ENCODE results near the gene EHMT1. TPM values are rescaled to one million over a fixed set of nuclear protein-coding genes. Genes with fewer than 3 reads are reported as not detected.

The EHMT1 gene
- polyA plus RNA-seq, 1 donor: 78.7 TPM

- no peak for DNase-seq
Measured at GRCh38 chr9:137645211-137645610, 26.4 kb downstream of the EHMT1 start.

DNA sequence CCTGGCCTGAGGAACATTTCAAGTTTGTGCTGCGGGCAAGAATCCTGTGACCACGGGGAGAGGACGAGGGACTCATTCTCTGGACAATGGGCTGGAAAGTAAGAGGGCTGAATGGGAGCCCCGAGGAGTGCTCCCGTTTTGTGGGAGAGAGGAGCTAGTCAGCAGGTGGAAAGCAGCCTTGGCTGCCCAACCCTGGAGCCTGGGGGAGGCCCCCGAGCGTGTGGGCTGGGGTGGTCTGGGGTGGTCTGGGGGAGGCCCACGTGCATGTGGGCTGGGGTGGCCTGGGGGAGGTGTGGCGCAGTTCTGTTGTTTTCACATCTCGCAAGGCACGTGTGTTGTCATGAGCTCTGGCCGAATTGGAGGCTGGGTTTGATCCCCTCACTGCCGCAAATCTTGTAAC lies 27.5 kb downstream of the EHMT1 start:
- no peak for DNase-seq

GRCh38 chr9:137647096-137647714 lies 28.4 kb downstream of the EHMT1 start:
- no peak for DNase-seq

- no peak for DNase-seq
Measured at GRCh38 chr9:137648396-137648795, 29.6 kb downstream of the EHMT1 start.

DNA sequence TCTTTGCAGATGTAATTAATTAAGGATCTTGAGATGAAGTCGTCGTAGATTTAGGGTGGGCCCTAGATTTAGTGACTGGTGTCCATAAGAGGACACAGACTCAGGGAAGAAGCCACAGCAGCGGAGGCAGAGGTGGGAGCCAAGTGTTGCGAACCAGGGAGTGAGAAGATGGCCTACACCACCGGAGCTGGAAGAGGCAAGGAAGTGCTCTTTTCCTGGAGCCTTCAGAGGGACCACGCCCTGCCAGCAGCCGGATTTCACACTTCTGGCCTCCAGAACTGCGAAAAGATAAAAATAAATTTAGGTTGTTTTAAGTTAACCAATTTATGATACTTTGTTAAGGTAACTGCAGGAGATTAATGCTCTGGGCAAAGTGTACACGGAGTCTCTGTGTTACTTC lies 30.7 kb downstream of the EHMT1 start:
- no peak for DNase-seq

GRCh38 chr9:137650259-137650658 lies 31.5 kb downstream of the EHMT1 start:
- DNase-seq: no peak

- DNase-seq: no peak
Measured at GRCh38 chr9:137650779-137651178, 32.0 kb downstream of the EHMT1 start.

DNA sequence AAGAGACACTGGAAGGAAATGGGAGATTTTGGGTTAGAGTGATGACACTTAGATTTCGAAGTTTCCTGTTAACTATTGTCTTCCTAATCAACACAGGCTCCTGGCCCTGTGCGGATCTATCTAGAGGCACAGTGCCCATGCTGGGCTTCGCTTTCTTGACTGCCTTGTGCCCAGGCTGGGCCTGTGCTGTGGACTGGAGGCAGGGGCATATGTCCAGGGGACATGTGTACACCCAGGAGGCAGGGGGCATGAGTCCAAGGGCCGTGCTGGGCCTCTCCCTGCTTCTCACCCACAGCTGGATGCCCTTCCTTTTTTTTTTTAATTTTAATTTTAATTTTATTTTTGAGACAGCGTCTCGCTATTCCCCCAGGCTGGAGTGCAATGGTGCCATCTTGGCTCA lies 37.6 kb downstream of the EHMT1 start:
- DNase-seq: no peak

- no peak for DNase-seq
Measured at GRCh38 chr9:137657606-137658005, 38.8 kb downstream of the EHMT1 start.

DNA sequence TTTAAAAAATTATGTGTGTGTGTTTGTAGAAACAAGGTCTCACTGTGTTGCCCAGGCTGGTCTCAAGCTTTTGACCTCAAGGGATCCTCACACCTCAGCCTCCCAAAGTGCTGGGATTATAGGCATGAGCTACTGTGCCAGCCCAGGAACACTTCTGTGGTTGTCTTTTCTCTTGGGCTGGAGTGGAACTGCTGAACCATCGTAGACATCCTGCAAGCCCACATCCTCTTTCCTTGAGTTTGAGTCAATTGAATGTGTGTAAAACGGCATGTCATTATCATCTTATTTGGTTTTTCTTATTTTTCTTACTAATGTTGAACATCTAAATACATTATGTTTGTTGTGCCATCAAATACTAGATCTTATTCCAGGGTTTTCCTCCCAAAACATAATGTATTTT lies 40.0 kb downstream of the EHMT1 start:
- no peak for DNase-seq

- DNase-seq: no peak
Measured at GRCh38 chr9:137660144-137660543, 41.3 kb downstream of the EHMT1 start.

DNA sequence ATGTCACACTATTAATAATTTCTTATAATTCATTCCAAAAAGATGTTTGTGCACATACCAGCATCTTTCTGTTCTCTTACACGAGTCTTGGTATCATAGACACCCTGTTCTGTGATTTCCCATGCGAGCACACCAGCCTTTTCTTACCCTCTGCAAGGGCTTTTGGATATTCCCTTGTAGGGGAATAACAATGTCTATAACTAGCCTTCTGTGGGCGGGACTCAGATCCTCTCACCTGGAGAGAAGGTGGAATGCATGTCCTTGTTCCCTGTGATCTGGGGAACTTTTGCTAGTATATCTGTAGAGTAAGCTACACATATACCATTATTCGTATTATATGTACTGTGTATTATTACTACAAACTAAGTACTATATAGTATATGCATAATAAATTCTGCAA lies 44.8 kb downstream of the EHMT1 start:
- DNase-seq: no peak

DNA sequence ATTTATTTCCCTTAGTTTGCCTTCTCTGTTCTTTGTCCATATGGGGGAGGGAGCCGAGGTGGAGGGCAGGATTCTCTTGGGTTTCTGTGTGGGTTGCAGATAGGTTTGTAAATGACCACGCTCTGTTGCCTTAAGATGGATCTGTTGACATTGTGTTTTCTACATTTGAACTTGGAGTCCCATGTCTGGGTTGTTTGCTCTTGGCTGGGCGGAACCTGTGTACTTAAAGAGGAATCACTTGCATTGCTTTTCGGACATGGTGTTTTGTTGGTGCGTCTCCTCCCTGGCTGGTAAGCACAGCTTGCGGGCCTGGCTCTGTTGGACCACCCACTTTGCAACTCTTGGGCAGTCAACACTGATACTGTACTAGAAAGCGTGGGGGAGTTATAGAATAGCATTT lies 45.9 kb downstream of the EHMT1 start:
- DNase-seq: no peak

DNA sequence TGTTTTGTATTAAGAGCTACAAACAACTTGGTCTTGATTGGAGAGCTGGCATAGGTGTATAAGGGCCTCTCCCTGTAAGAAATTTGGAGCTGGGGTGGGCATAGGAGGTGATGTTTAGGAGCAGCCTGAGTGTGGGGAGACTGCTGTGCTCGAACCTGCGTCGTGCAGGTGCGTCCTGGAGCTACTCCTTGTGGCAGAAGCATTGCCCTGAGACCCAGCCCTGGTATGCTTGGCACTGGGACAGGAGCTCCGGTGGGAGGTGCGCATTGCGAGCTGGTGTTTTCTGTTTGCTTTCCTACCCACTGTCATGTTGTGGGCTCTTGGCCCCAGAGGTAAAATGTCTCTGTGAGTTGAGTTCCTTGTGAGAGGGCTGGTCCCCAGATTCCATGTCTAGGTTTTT lies 46.4 kb downstream of the EHMT1 start:
- no peak for DNase-seq

DNA sequence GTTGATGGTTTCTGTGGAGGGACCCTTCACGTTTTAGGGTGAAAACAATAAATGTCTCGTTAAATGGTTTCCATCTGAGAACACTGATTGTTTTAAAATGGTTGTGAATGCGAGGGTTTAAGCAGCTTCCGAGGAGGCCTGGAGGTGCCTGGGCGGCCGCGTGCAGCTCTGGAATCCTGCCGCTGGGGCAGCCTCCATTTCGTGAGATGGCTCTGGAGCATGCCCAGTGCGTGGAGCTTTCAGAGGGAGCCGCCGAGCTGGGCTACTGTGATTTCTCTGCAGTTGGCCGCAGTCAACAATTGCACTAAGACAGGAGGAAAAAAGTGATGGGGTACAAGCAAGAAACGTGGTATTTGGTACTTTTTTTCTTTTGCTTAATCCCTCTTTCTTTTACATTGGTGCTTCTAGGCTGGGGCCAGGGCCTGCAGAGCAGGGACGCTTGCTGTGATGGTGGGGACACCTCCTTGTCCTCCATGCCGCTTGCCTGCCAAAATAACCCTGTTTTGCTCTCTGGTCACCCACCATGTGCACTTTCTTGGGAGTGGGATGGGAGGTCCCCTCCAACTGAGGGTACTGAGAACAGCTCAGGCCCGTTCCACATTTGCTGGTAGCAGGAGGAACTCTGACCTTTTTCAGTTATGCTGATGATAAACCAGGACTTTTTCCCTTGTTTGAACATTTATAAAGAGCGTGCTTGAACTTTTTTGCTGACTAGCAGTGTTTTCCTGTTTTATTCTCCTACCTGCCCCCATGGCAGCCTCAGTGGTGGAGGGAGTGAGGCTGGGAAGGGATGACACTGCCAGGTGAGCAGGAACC lies 47.1 kb downstream of the EHMT1 start:
- DNase-seq: no peak

DNA sequence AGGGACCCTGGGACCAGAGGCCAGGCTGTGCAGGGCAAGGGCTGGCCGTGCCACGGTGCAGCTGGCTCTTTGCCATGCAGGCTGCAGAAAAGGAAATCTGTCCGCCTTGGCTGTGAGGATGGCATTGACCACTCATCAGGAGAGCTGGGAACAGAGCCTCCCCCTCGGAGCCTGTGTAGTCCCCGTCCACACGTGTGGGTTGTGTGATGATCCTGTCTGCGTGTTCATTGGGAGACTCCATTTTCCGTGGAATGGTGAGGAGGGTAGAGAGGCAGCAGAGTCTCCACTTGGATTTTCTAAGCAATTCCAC lies 47.7 kb downstream of the EHMT1 start:
- no peak for DNase-seq

GRCh38 chr9:137666955-137667670 lies 48.3 kb downstream of the EHMT1 start:
- no peak for DNase-seq

GRCh38 chr9:137668203-137668602 lies 49.4 kb downstream of the EHMT1 start:
- DNase-seq: no peak

DNA sequence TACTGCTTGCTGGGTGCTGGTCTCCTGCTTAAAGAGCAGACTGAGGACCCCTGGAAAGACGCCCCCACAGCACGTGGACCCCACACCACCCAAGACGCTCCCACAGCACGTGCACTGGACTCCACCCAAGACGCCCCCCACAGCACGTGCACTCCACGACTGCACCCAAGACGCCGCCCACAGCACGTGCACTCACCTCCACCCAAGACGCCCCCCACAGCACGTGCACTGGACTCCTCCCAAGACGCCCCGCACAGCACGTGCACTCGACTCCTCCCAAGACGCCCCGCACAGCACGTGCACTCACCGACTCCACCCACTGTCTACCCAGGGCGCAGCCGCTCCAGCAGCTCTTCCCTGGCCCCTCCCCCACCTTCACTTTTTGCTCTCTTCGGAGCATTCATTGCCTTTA lies 50.5 kb downstream of the EHMT1 start:
- DNase-seq: no peak

DNA sequence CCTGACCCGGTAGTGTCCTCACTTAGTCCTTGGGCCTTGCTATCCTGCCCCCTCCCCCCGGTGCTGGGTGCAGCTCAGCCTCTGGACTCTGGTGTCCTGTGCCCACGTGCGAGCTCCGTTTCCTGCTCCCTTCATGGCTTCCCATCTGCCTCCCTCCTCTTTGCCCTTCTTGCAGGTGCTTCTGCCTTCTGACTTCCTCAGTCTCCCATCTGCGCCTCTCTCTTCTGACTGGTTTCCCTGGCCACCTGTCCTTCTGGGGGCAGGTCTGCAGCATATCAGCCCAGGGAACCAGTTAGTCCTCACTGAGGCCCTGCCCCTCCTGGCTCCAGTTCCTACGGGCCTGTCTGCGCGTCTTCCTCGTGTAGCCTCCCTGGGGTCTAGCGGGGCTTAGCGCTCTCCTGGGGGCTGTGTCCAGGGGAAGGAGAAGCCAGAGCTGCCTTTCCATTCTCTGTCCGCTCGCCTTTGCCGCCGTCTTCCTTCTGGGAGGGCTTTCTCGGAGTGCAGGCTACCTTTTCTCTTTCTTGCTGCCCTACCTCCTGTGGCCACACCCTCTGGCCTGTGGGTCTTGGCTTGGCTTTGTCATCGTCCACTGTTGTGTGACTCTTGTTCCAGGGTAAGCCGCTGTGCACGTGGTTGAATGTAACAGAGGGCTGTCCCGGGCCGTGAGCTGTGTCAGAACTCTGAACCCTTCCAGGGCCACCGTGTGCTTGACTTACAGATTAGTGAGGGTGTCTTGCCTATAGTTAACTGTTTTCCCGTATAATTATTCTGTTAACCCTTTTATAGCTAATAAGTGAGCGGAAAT lies 51.8 kb downstream of the EHMT1 start:
- DNase-seq: no peak

DNA sequence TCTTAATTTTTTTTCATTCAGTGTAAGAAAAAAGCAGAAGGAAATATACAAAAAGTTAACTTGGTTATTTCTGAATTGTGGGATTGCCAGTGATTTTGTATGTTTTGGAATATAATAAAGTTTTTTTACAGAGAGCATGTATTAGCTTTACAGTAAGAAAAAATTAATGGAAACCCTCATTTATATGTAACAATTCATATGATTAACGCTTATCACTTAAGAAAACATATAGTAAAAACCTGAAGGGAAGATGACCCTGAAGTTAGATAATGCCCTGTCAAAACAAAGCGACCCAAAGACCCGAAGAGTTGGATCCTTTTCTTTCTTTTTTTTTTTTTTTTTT lies 52.4 kb downstream of the EHMT1 start:
- DNase-seq: no peak

- DNase-seq: no peak
Measured at GRCh38 chr9:137671721-137672120, 52.9 kb downstream of the EHMT1 start.
